LNCaP clone FGC (cell line): ENCODE measurements around the gene MEIS2.

Source experiments
- DNase-seq: peaks from one replicate; pipeline ENCODE4 v3.0.0-alpha.2; 2011; ENCODE audit warnings: low read depth
- H3K4me3 ChIP-seq: 2 replicates; pipeline ENCODE4 v1.5.1; 2011; ENCODE audit warnings: mild to moderate bottlenecking, low read depth, low read length, control low read depth
- CTCF ChIP-seq: IDR thresholded peaks from 2 replicates; pipeline ENCODE4 v1.5.1; 2012; ENCODE audit warnings: mild to moderate bottlenecking; ENCODE audit not compliant: control insufficient read depth, insufficient read depth; ENCODE audit errors: extremely low read depth

Gene MEIS2

GRCh38 chr15:37138591-37139215 lies 38.4 kb upstream of the MEIS2 start:
- DNase-seq, result no peak
- TF ChIP-seq CTCF, result no peak

DNA sequence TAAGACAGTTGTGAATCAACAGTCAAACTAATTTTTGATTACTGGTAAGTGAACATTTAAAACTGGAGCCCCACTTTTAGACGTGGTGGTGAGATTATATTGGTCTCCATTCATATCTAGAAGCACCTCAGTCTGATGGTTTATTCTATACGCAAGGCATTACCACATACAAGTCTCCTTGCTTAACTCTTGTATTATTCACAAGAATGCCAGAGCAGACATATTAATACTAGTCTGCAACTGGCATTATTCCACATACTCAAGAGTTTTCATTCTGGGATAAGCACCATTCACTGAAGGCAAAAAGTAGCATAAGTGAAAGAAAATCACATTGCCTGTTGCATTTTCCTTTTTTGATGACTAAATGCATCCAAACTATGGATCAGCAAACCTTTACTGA lies 36.9 kb upstream of the MEIS2 start:
- H3K4me3 ChIP-seq, result no peak overlapping the region
- no peak for TF ChIP-seq CTCF
- DNase-seq, result no peak

More at GRCh38 chr15:37138591-37139215, 38.4 kb upstream of the MEIS2 start:
- H3K4me3 ChIP-seq, result no peak overlapping the region

GRCh38 chr15:37136666-37137065 lies 36.3 kb upstream of the MEIS2 start:
- no peak for TF ChIP-seq CTCF
- no peak for DNase-seq
- H3K4me3 ChIP-seq, result no peak overlapping the region

- no peak for DNase-seq
These were observed 34.9 kb upstream of the MEIS2 start for GRCh38 chr15:37135225-37135624.

GRCh38 chr15:37134699-37135131 lies 34.4 kb upstream of the MEIS2 start:
- DNase-seq, result no peak

More at GRCh38 chr15:37135225-37135624, 34.9 kb upstream of the MEIS2 start:
- TF ChIP-seq CTCF, result no peak
- no peak overlapping the region for H3K4me3 ChIP-seq

GRCh38 chr15:37134244-37134643 lies 33.9 kb upstream of the MEIS2 start:
- no peak for TF ChIP-seq CTCF

More at GRCh38 chr15:37134699-37135131, 34.4 kb upstream of the MEIS2 start:
- peak; percentile 62 for TF ChIP-seq CTCF
- no peak overlapping the region for H3K4me3 ChIP-seq

GRCh38 chr15:37133602-37134001 lies 33.3 kb upstream of the MEIS2 start:
- no peak overlapping the region for H3K4me3 ChIP-seq
- peak; percentile 14 for DNase-seq

More at GRCh38 chr15:37134244-37134643, 33.9 kb upstream of the MEIS2 start:
- DNase-seq, result no peak
- H3K4me3 ChIP-seq, result no peak overlapping the region

More at GRCh38 chr15:37133602-37134001, 33.3 kb upstream of the MEIS2 start:
- TF ChIP-seq CTCF, result peak; percentile 44
